AG09309 (cell line): ENCODE results near the gene MYOCD.

Experiments used
- DNase-seq: peaks from one replicate; pipeline ENCODE4 v3.0.0-alpha.2; 2010; ENCODE audit warnings: low read depth
- H3K4me3 ChIP-seq: 2 replicates; pipeline ENCODE4 v1.5.1; 2011; ENCODE audit warnings: mild to moderate bottlenecking, low read depth, low read length, moderate library complexity; ENCODE audit not compliant: control insufficient read depth
- CTCF ChIP-seq: IDR thresholded peaks from 2 replicates; pipeline ENCODE4 v1.5.1; 2011; ENCODE audit warnings: mild to moderate bottlenecking, low read depth, low read length, inconsistent platforms; ENCODE audit not compliant: insufficient read depth, control insufficient read depth; ENCODE audit errors: missing control alignments

MYOCD gene

GRCh38 chr17:12727076-12727760, 61.5 kb downstream of the MYOCD start:
- no peak for TF ChIP-seq CTCF
- DNase-seq = no peak
- no peak overlapping the region for H3K4me3 ChIP-seq

- TF ChIP-seq CTCF = no peak
- DNase-seq = no peak
- H3K4me3 ChIP-seq = no peak overlapping the region
These were observed 62.2 kb downstream of the MYOCD start for GRCh38 chr17:12727881-12728280.

- TF ChIP-seq CTCF = no peak
- DNase-seq = no peak
These were observed 63.4 kb downstream of the MYOCD start for GRCh38 chr17:12729086-12729485.

GRCh38 chr17:12730421-12730820, 64.7 kb downstream of the MYOCD start:
- no peak overlapping the region for H3K4me3 ChIP-seq
- no peak for DNase-seq
- no peak for TF ChIP-seq CTCF

More at GRCh38 chr17:12729086-12729485, 63.4 kb downstream of the MYOCD start:
- no peak overlapping the region for H3K4me3 ChIP-seq

- no peak for DNase-seq
- no peak overlapping the region for H3K4me3 ChIP-seq
- TF ChIP-seq CTCF = no peak
These were observed 65.3 kb downstream of the MYOCD start for GRCh38 chr17:12730931-12731521.

GRCh38 chr17:12731839-12732238, 66.1 kb downstream of the MYOCD start:
- no peak overlapping the region for H3K4me3 ChIP-seq
- no peak for DNase-seq
- no peak for TF ChIP-seq CTCF
